Activated naive CD4-positive, alpha-beta T cell treated with anti-CD3 and anti-CD28 coated beads for 36 hours (primary cell): ENCODE results near the gene CD180. TPM values are rescaled to one million over a fixed set of nuclear protein-coding genes. Genes with fewer than 3 reads are reported as not detected.

Experiments
- CTCF ChIA-PET: fragments of 350-600 bp; sonication (Branson Sonifier 250); formaldehyde crosslinking; loops from one replicate; lab custom pipeline; 2021; ENCODE audit warnings: antibody characterized with exemption; lab: Charles Lee
- DNase-seq: peaks from one replicate; pipeline ENCODE4 v3.0.0-alpha.2; 2020
- H3K27ac Mint-ChIP-seq: one replicate; pipeline ENCODE4 v1.8.0; 2021; ENCODE audit warnings: mild to moderate bottlenecking, mixed read lengths
- H3K27me3 Mint-ChIP-seq: one replicate; pipeline ENCODE4 v1.8.0; 2021; ENCODE audit warnings: low read depth, mixed read lengths
- H3K36me3 Mint-ChIP-seq: one replicate; pipeline ENCODE4 v1.8.0; 2021; ENCODE audit warnings: low read depth, mixed read lengths
- H3K4me1 Mint-ChIP-seq: one replicate; pipeline ENCODE4 v1.8.0; 2021; ENCODE audit warnings: low read depth, mixed read lengths
- H3K4me3 Mint-ChIP-seq: one replicate; pipeline ENCODE4 v1.8.0; 2021; ENCODE audit warnings: mild to moderate bottlenecking, moderate library complexity, mixed read lengths
- H3K9me3 Mint-ChIP-seq: one replicate; pipeline ENCODE4 v1.8.0; 2021; ENCODE audit warnings: mixed read lengths
- intact Hi-C: fragments of 100-400 bp; cut with micrococcal nuclease; formaldehyde crosslinking; loops from one replicate; pipeline ENCODE4 v1.15.1; 2023
- total RNA-seq, 2 experiments: library from RNA; stranded (reverse); gene quantifications; one replicate each; pipeline ENCODE4 v1.2.3, GENCODE V29; 2021

Gene CD180
- not detected for total RNA-seq

- intact Hi-C loops = no loop called here
- H3K4me3 Mint-ChIP-seq = no peak within 1 kb of the TSS
Observed at GRCh38 chr5:67196537-67197059, at the start of gene CD180. CD180 (minus strand) TSS chr5:67196799; CDS start chr5:67196641, 158 bp downstream.

GRCh38 chr5:67246108-67246507 lies 49.5 kb upstream of the CD180 start:
- CTCF ChIA-PET = interaction anchor here (0.6 to 2.6 kb wide), 38 partner anchors 9 to 1716 kb away, joined by 3 to 13 read pairs (median 4); no protein-coding TSS in a partner anchor
- Mint-ChIP-seq H3K27ac (no peak overlapping the region), H3K36me3 (no peaks in the 10 kb centered on the region), H3K9me3 (no peaks in the 10 kb centered on the region), H3K4me1 (peaks cover 8% of the 10 kb centered on the region), H3K4me3 (no peak overlapping the region), H3K27me3 (no peaks in the 10 kb centered on the region)
- DNase-seq = no peak
- intact Hi-C loops = loop anchor here (1.0 to 10.0 kb wide), 12 partner anchors 61 to 1761 kb away; no protein-coding TSS in a partner anchor

More at GRCh38 chr5:67196537-67197059, at the start of gene CD180:
- H3K27ac Mint-ChIP-seq = no peak within 1 kb of the TSS
- H3K9me3 Mint-ChIP-seq = peaks cover 5% of the 10 kb centered on the region
- CTCF ChIA-PET = interaction anchor here (0.6 to 20.7 kb wide), 4 partner anchors 14 to 1348 kb away, joined by 3 to 354 read pairs (median 4); no protein-coding TSS in a partner anchor
- peaks cover 31% of the 10 kb centered on the region for H3K4me1 Mint-ChIP-seq
- H3K27me3 Mint-ChIP-seq = no peaks in the 10 kb centered on the region
- DNase-seq = no peak
- H3K36me3 Mint-ChIP-seq = peaks cover 3% of the 10 kb centered on the region

GRCh38 chr5:67245259-67245846 lies 48.8 kb upstream of the CD180 start:
- intact Hi-C loops = loop anchor here (5.0 to 10.0 kb wide), 5 partner anchors 62 to 1502 kb away; no protein-coding TSS in a partner anchor
- Mint-ChIP-seq H3K4me1 (peaks cover 8% of the 10 kb centered on the region), H3K4me3 (no peak overlapping the region), H3K27me3 (no peaks in the 10 kb centered on the region), H3K36me3 (no peaks in the 10 kb centered on the region), H3K27ac (no peak overlapping the region), H3K9me3 (no peaks in the 10 kb centered on the region)
- CTCF ChIA-PET = interaction anchor here (0.6 to 2.6 kb wide), 24 partner anchors 10 to 1551 kb away, joined by 3 to 13 read pairs (median 4); no protein-coding TSS in a partner anchor
- no peak for DNase-seq

- Mint-ChIP-seq H3K36me3 (no peaks in the 10 kb centered on the region), H3K9me3 (no peaks in the 10 kb centered on the region), H3K27ac (no peak overlapping the region), H3K4me3 (no peak overlapping the region), H3K27me3 (no peaks in the 10 kb centered on the region), H3K4me1 (peaks cover 8% of the 10 kb centered on the region)
- no peak for DNase-seq
- intact Hi-C loops = loop anchor here (10.0 kb wide), 3 partner anchors 270 to 730 kb away; no protein-coding TSS in a partner anchor
- CTCF ChIA-PET = interaction anchor here (0.6 to 1.1 kb wide), 3 partner anchors 9 to 420 kb away, joined by 3 read pairs; no protein-coding TSS in a partner anchor
Observed at GRCh38 chr5:67244345-67244793, 47.8 kb upstream of the CD180 start.

GRCh38 chr5:67243944-67244343 lies 47.3 kb upstream of the CD180 start:
- H3K9me3 Mint-ChIP-seq = no peaks in the 10 kb centered on the region
- no peak overlapping the region for H3K4me3 Mint-ChIP-seq
- CTCF ChIA-PET = interaction anchor here (0.6 to 1.1 kb wide), 2 partner anchors 9 to 419 kb away, joined by 3 read pairs; no protein-coding TSS in a partner anchor
- no peak overlapping the region for H3K27ac Mint-ChIP-seq
- intact Hi-C loops = loop anchor here (10.0 kb wide), 3 partner anchors 271 to 731 kb away; no protein-coding TSS in a partner anchor
- H3K36me3 Mint-ChIP-seq = no peaks in the 10 kb centered on the region
- H3K4me1 Mint-ChIP-seq = peaks cover 8% of the 10 kb centered on the region
- no peaks in the 10 kb centered on the region for H3K27me3 Mint-ChIP-seq
- DNase-seq = no peak

GRCh38 chr5:67243349-67243748 lies 46.8 kb upstream of the CD180 start:
- Mint-ChIP-seq H3K9me3 (no peaks in the 10 kb centered on the region), H3K4me3 (no peak overlapping the region), H3K27ac (no peak overlapping the region), H3K4me1 (peaks cover 5% of the 10 kb centered on the region), H3K27me3 (no peaks in the 10 kb centered on the region), H3K36me3 (no peaks in the 10 kb centered on the region)
- intact Hi-C loops = loop anchor here (10.0 kb wide), 3 partner anchors 271 to 731 kb away; no protein-coding TSS in a partner anchor
- CTCF ChIA-PET = interaction anchor here (0.7 to 0.9 kb wide), 2 partner anchors 76 to 91 kb away, joined by 3 to 4 read pairs; no protein-coding TSS in a partner anchor
- DNase-seq = no peak

GRCh38 chr5:67241326-67241725 lies 44.7 kb upstream of the CD180 start:
- Mint-ChIP-seq H3K27ac (no peak overlapping the region), H3K4me1 (peaks cover 5% of the 10 kb centered on the region), H3K4me3 (no peak overlapping the region), H3K36me3 (no peaks in the 10 kb centered on the region), H3K27me3 (no peaks in the 10 kb centered on the region), H3K9me3 (no peaks in the 10 kb centered on the region)
- intact Hi-C loops = loop anchor here (10.0 kb wide), 3 partner anchors 273 to 733 kb away; no protein-coding TSS in a partner anchor
- DNase-seq = no peak
- CTCF ChIA-PET = no interaction called here

- intact Hi-C loops = loop anchor here (10.0 kb wide), 3 partner anchors 274 to 734 kb away; no protein-coding TSS in a partner anchor
- Mint-ChIP-seq H3K27ac (no peak overlapping the region), H3K27me3 (no peaks in the 10 kb centered on the region), H3K4me1 (peaks cover 5% of the 10 kb centered on the region), H3K36me3 (no peaks in the 10 kb centered on the region), H3K9me3 (no peaks in the 10 kb centered on the region), H3K4me3 (no peak overlapping the region)
- CTCF ChIA-PET = no interaction called here
- DNase-seq = no peak
Observed at GRCh38 chr5:67240846-67241245, 44.2 kb upstream of the CD180 start.

GRCh38 chr5:67240065-67240464 lies 43.5 kb upstream of the CD180 start:
- H3K4me3 Mint-ChIP-seq = no peak overlapping the region

GRCh38 chr5:67238191-67238590 lies 41.6 kb upstream of the CD180 start:
- Mint-ChIP-seq H3K27ac (no peak overlapping the region), H3K4me3 (no peak overlapping the region), H3K27me3 (no peaks in the 10 kb centered on the region), H3K9me3 (no peaks in the 10 kb centered on the region), H3K4me1 (peaks cover 3% of the 10 kb centered on the region), H3K36me3 (no peaks in the 10 kb centered on the region)
- intact Hi-C loops = no loop called here
- CTCF ChIA-PET = no interaction called here
- no peak for DNase-seq

More at GRCh38 chr5:67240065-67240464, 43.5 kb upstream of the CD180 start:
- CTCF ChIA-PET = interaction anchor here (1.2 kb wide), 1 partner anchor 8 kb away, joined by 4 read pairs; no protein-coding TSS in a partner anchor
- Mint-ChIP-seq H3K27ac (no peak overlapping the region), H3K9me3 (no peaks in the 10 kb centered on the region), H3K27me3 (no peaks in the 10 kb centered on the region), H3K4me1 (peaks cover 3% of the 10 kb centered on the region), H3K36me3 (no peaks in the 10 kb centered on the region)
- DNase-seq = no peak
- intact Hi-C loops = loop anchor here (10.0 kb wide), 3 partner anchors 275 to 735 kb away; no protein-coding TSS in a partner anchor

- H3K36me3 Mint-ChIP-seq = no peaks in the 10 kb centered on the region
- no peak overlapping the region for H3K27ac Mint-ChIP-seq
- no peak overlapping the region for H3K4me3 Mint-ChIP-seq
- no peaks in the 10 kb centered on the region for H3K27me3 Mint-ChIP-seq
- H3K4me1 Mint-ChIP-seq = no peaks in the 10 kb centered on the region
- DNase-seq = no peak
- CTCF ChIA-PET = interaction anchor here (0.6 to 2.1 kb wide), 4 partner anchors 9 to 379 kb away, joined by 3 to 7 read pairs (median 3); no protein-coding TSS in a partner anchor
- H3K9me3 Mint-ChIP-seq = no peaks in the 10 kb centered on the region
- intact Hi-C loops = no loop called here
Observed at GRCh38 chr5:67235399-67236110, 39.0 kb upstream of the CD180 start.
